ENCODE data around the gene MAGEL2.

The MAGEL2 gene

GRCh38 chr15:23647421-23648370 is at the start of gene MAGEL2:
Gene MAGEL2, minus strand, starts transcription at chr15:23647867. Its CDS starts 125 bp downstream, at chr15:23647742.
- peak; percentile 82 for DNase-seq

- DNase-seq, result no peak
These were observed 47.6 kb upstream of the MAGEL2 start for GRCh38 chr15:23695282-23695681.

- DNase-seq, result no peak
These were observed 46.9 kb upstream of the MAGEL2 start for GRCh38 chr15:23694592-23694991.

GRCh38 chr15:23690450-23690852 is 42.8 kb upstream of the MAGEL2 start:
- peak; percentile 88 for DNase-seq

- no peak for DNase-seq
These were observed 42.3 kb upstream of the MAGEL2 start for GRCh38 chr15:23690015-23690414.

GRCh38 chr15:23687143-23687470 is 39.4 kb upstream of the MAGEL2 start, which contains the start of gene NDN:
Gene NDN, minus strand, starts transcription at chr15:23687305. Its CDS starts 88 bp downstream, at chr15:23687217.
- DNase-seq, result peak; percentile 70

GRCh38 chr15:23686466-23687142 is 38.9 kb upstream of the MAGEL2 start:
- no peak for DNase-seq

GRCh38 chr15:23671481-23671880 is 23.8 kb upstream of the MAGEL2 start:
- no peak for DNase-seq

- no peak for DNase-seq
These were observed 23.3 kb upstream of the MAGEL2 start for GRCh38 chr15:23670970-23671369.

GRCh38 chr15:23663232-23663631 is 15.6 kb upstream of the MAGEL2 start:
- no peak for DNase-seq

- peak; percentile 59 for DNase-seq
These were observed 1.4 kb upstream of the MAGEL2 start for GRCh38 chr15:23648920-23649515.

GRCh38 chr15:23647001-23647295 is 719 bp downstream of the MAGEL2 start:
- DNase-seq, result no peak

- no peak for DNase-seq
These were observed 1.3 kb downstream of the MAGEL2 start for GRCh38 chr15:23646165-23647000.

GRCh38 chr15:23645371-23646164 is 2.1 kb downstream of the MAGEL2 start:
- DNase-seq, result peak; percentile 47

- no peak for DNase-seq
These were observed 2.8 kb downstream of the MAGEL2 start for GRCh38 chr15:23644829-23645228.

GRCh38 chr15:23642413-23643044 is 5.1 kb downstream of the MAGEL2 start:
- DNase-seq, result peak; percentile 77

GRCh38 chr15:23634181-23634580 is 13.5 kb downstream of the MAGEL2 start:
- DNase-seq, result no peak

- no peak for DNase-seq
These were observed 18.3 kb downstream of the MAGEL2 start for GRCh38 chr15:23629234-23629805.

GRCh38 chr15:23628612-23629233 is 18.9 kb downstream of the MAGEL2 start:
- no peak for DNase-seq

- DNase-seq, result no peak
These were observed 31.1 kb downstream of the MAGEL2 start for GRCh38 chr15:23616536-23616935.

- no peak for DNase-seq
These were observed 41.4 kb downstream of the MAGEL2 start for GRCh38 chr15:23606226-23606625.
